Measurements from ENCODE around the gene CTNNA1.

Gene CTNNA1

GRCh38 chr5:138974227-138975063 is 221.2 kb downstream of the CTNNA1 start:
- no peak for DNase-seq

GRCh38 chr5:138975098-138975847 is 222.0 kb downstream of the CTNNA1 start:
- no peak for DNase-seq

GRCh38 chr5:138978080-138978479 is 224.9 kb downstream of the CTNNA1 start:
- no peak for DNase-seq

- DNase-seq: no peak
Measured at GRCh38 chr5:138978581-138978980, 225.4 kb downstream of the CTNNA1 start.

- no peak for DNase-seq
Measured at GRCh38 chr5:138979684-138980280, 226.6 kb downstream of the CTNNA1 start.

GRCh38 chr5:138980441-138980840 is 227.2 kb downstream of the CTNNA1 start:
- no peak for DNase-seq

GRCh38 chr5:138981131-138981530 is 227.9 kb downstream of the CTNNA1 start:
- DNase-seq: no peak

GRCh38 chr5:138981586-138981985 is 228.4 kb downstream of the CTNNA1 start:
- no peak for DNase-seq

GRCh38 chr5:138983984-138984383 is 230.8 kb downstream of the CTNNA1 start:
- no peak for DNase-seq
